Transverse colon (tissue), 4 donors: ENCODE measurements around the gene TRDN. TPM values are rescaled to one million over a fixed set of nuclear protein-coding genes. Genes with fewer than 3 reads are reported as not detected.

Experiments used
- DNase-seq: peaks from one replicate; pipeline ENCODE4 v3.0.0-alpha.2; 2019
- H3K27ac ChIP-seq, 4 donors: fragments of 200-600 bp; sonication (generic); 2 replicates each; pipeline ENCODE4 v1.5.1; 2016 to 2018; ENCODE audit warnings: inconsistent platforms in 4 of 4
- H3K27me3 ChIP-seq: fragments of 200-600 bp; sonication (generic); 2 replicates; pipeline ENCODE4 v1.5.1; 2017; ENCODE audit warnings: inconsistent platforms
- H3K36me3 ChIP-seq, 4 donors: fragments of 200-600 bp; sonication (generic); 2 replicates each; pipeline ENCODE4 v1.5.1; 2017 to 2019; ENCODE audit warnings: inconsistent platforms in 4 of 4
- H3K4me1 ChIP-seq, 4 donors: fragments of 200-600 bp; sonication (generic); 2 replicates each; pipeline ENCODE4 v1.5.1; 2017 to 2020; ENCODE audit warnings: inconsistent platforms in 4 of 4
- H3K4me3 ChIP-seq, 4 donors: fragments of 200-600 bp; sonication (generic); 1 replicate in 1 of 4; 2 replicates in 3 of 4; pipeline versions ENCODE4 v1.5.1 to v1.6.1; 2017 to 2019; ENCODE audit warnings: inconsistent platforms in 4 of 4
- H3K9me3 ChIP-seq, 2 donors: fragments of 200-600 bp; sonication (generic); 2 replicates each; pipeline ENCODE4 v1.5.1; 2017 to 2019; ENCODE audit warnings: inconsistent platforms in 2 of 2
- CTCF ChIP-seq, 5 experiments: fragments of 200-600 bp in 3 of 5; fragments of 450-650 bp in 2 of 5; sonication (generic) in 3 of 5; IDR thresholded peaks; 1 replicate in 2 of 5; 2 replicates in 3 of 5; pipeline ENCODE4 v1.5.1; 2016 to 2017; ENCODE audit warnings: antibody characterized with exemption in 5 of 5, inconsistent platforms in 3 of 5, mild to moderate bottlenecking in 2 of 5, moderate library complexity in 1 of 5
- EP300 ChIP-seq: sonication (generic); formaldehyde crosslinking; IDR thresholded peaks from one replicate; pipeline ENCODE4 v1.6.1; 2017; ENCODE audit warnings: antibody characterized with exemption, low read depth
- POLR2A ChIP-seq: fragments of 450-650 bp; IDR thresholded peaks from one replicate; pipeline ENCODE4 v1.6.1; 2016; ENCODE audit warnings: antibody characterized with exemption, mild to moderate bottlenecking, moderate library complexity
- POLR2AphosphoS5 ChIP-seq, 3 donors: sonication (generic); formaldehyde crosslinking; IDR thresholded peaks; one replicate each; pipeline ENCODE4 v1.6.1; 2016; ENCODE audit warnings: antibody characterized with exemption in 3 of 3
- WGBS, 2 donors: methylation state at CpG; one replicate each; pipeline ENCODE4 v1.1.5; 2018; ENCODE audit warnings: low coverage in 1 of 2; 5-methylcytosine and 5-hydroxymethylcytosine counted together
- in situ Hi-C, 4 donors: fragments of 200-750 bp; cut with MboI; loops; one replicate each; pipeline versions ENCODE4 v1.15.0 to v1.15.1; 2017; ENCODE audit warnings: low sequenced_read_pairs in 3 of 4, low pct_ligation_motif_present in 1 of 4, low pct_unique_long_range_greater_than_20kb in 1 of 4
- intact Hi-C: fragments of 100-400 bp; cut with DNase I; formaldehyde crosslinking; loops from one replicate; pipeline ENCODE4 v1.15.1; 2023; ENCODE audit warnings: low total_unique reads
- total RNA-seq, 4 donors: library from RNA; depleted of rRNA; stranded (reverse); fragments of >200 nt; gene quantifications; one replicate each; pipeline ENCODE4 v1.1.0, GENCODE V29; 2016

Gene TRDN
- total RNA-seq, 4 donors from 2014 or later: 0.14 TPM; not detected in 3

GRCh38 chr6:123203928-123204327, 432.8 kb downstream of the TRDN start:
- Histone ChIP-seq H3K4me1 (no peaks in the 10 kb centered on the region), H3K36me3 (no peaks in the 10 kb centered on the region), H3K27me3 (no peaks in the 10 kb centered on the region), H3K27ac (no peak overlapping the region), H3K9me3 (no peaks in the 10 kb centered on the region), H3K4me3 (no peak overlapping the region)
- in situ Hi-C loops (no loop called here), intact Hi-C loops (no loop called here)
- TF ChIP-seq CTCF (IDR thresholded peaks at IDR 0.05) (no peak), POLR2A (no peak), POLR2AphosphoS5 (IDR thresholded peaks at IDR 0.05) (no peak), EP300 (no peak)
- WGBS, 2 donors: 38 to 42% methylated on average over 1 of the region's 1 CpG
- DNase-seq: no peak

GRCh38 chr6:123201869-123202372, 434.8 kb downstream of the TRDN start:
- no peaks in the 10 kb centered on the region for H3K36me3 ChIP-seq
- DNase-seq: no peak
- WGBS, 2 donors: 93% methylated on average over 18 of the region's 18 CpGs; no CpG with 5 or more reads in 1 of the 2 donors
- no peaks in the 10 kb centered on the region for H3K4me1 ChIP-seq
- no peaks in the 10 kb centered on the region for H3K9me3 ChIP-seq
- intact Hi-C loops: no loop called here
- no peak for TF ChIP-seq POLR2AphosphoS5 (IDR thresholded peaks at IDR 0.05)
- TF ChIP-seq CTCF (IDR thresholded peaks at IDR 0.05): no peak
- H3K27ac ChIP-seq: no peak overlapping the region
- no peak overlapping the region for H3K4me3 ChIP-seq
- in situ Hi-C loops: no loop called here
- H3K27me3 ChIP-seq: no peaks in the 10 kb centered on the region

GRCh38 chr6:123193298-123193697, 443.5 kb downstream of the TRDN start:
- Histone ChIP-seq H3K36me3 (no peaks in the 10 kb centered on the region), H3K27ac (no peak overlapping the region), H3K4me3 (no peak overlapping the region), H3K9me3 (no peaks in the 10 kb centered on the region), H3K27me3 (no peaks in the 10 kb centered on the region), H3K4me1 (no peaks in the 10 kb centered on the region)
- intact Hi-C loops (no loop called here), in situ Hi-C loops (no loop called here)
- DNase-seq: no peak
- TF ChIP-seq CTCF (IDR thresholded peaks at IDR 0.05): no peak
- TF ChIP-seq POLR2A: no peak
- no peak for TF ChIP-seq EP300
- no peak for TF ChIP-seq POLR2AphosphoS5 (IDR thresholded peaks at IDR 0.05)

- Histone ChIP-seq H3K27ac (no peak overlapping the region), H3K9me3 (no peaks in the 10 kb centered on the region), H3K27me3 (no peaks in the 10 kb centered on the region), H3K4me3 (no peak overlapping the region), H3K4me1 (no peaks in the 10 kb centered on the region), H3K36me3 (no peaks in the 10 kb centered on the region)
- TF ChIP-seq EP300: no peak
- TF ChIP-seq POLR2AphosphoS5 (IDR thresholded peaks at IDR 0.05): no peak
- no peak for TF ChIP-seq CTCF (IDR thresholded peaks at IDR 0.05)
- no peak for TF ChIP-seq POLR2A
- intact Hi-C loops (no loop called here), in situ Hi-C loops (no loop called here)
- DNase-seq: no peak
- WGBS, 2 donors: 63 to 86% methylated on average over 1 of the region's 1 CpG
These were observed 446.9 kb downstream of the TRDN start for GRCh38 chr6:123189816-123190215.
